ENCODE measurements around the gene NRXN3. TPM values are rescaled to one million over a fixed set of nuclear protein-coding genes. Genes with fewer than 3 reads are reported as not detected.
"Not testable (repeated sequence)": the region's sequence is repeated elsewhere in the genome, so short reads cannot be mapped to it uniquely, and the experiment has no call there.

NRXN3 gene
- total and polyA plus RNA-seq, 2 experiments from 2014 or later: 1.0 to 1.8 TPM

DNA sequence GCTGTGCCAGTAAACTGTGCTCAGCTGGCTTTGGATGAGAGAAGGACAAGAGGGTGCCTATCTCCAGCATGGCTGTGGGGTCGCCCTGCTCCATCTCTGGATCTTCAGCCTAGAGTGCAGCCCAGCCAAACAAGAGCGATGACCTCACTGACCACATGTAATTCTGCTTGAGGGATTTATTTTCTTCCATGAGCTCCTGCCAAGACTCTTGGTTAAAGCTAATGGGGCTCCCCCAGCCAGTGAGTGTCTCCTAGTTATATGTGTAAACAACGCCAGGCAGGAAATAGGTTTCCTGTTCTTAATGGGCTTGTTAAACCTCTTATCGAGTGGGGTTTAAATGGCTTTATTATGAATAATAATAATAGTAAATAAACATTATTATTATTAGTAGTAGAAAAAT, 397.2 kb downstream of the NRXN3 start:
- Histone ChIP-seq H3K27me3 (ENCODE audit: insufficient read depth) (no peaks in the 10 kb centered on the region), H4K20me1 (replicated peaks; ENCODE audit: insufficient read depth) (no peaks in the 10 kb centered on the region), H3K79me2 (replicated peaks; ENCODE audit: insufficient read depth) (no peaks in the 10 kb centered on the region), H3K9me2 (ENCODE audit: insufficient read depth) (no peaks in the 10 kb centered on the region), H3F3A (replicated peaks; ENCODE audit: low read depth) (no peaks in the 10 kb centered on the region), H3K36me3 (ENCODE audit: insufficient read depth) (no peaks in the 10 kb centered on the region), H2AFZ (no peak overlapping the region), H3K4me3 (no peak overlapping the region), H3K4me1 (ENCODE audit: insufficient read depth) (peaks cover 11% of the 10 kb centered on the region), H3K27ac (ENCODE audit: low read depth) (no peak overlapping the region), H3K4me2 (no peak overlapping the region)
- no peak overlapping the region for H3K4me3 Mint-ChIP-seq
- DNase-seq (ENCODE audit: low spot score) (no peak), ATAC-seq (no peak)
- H3K27me3 Mint-ChIP-seq (ENCODE audit: insufficient read depth, low read depth, poor library complexity): no peaks in the 10 kb centered on the region
- no peak overlapping the region; the same call in 1 of the 2 replicates for H3K27ac Mint-ChIP-seq
- H3K9me3 Mint-ChIP-seq: peaks cover 1% of the 10 kb centered on the region; the same call in 1 of the 3 replicates
- H3K4me1 Mint-ChIP-seq: peaks cover 14% of the 10 kb centered on the region
- TF ChIP-seq, protein P1, sequence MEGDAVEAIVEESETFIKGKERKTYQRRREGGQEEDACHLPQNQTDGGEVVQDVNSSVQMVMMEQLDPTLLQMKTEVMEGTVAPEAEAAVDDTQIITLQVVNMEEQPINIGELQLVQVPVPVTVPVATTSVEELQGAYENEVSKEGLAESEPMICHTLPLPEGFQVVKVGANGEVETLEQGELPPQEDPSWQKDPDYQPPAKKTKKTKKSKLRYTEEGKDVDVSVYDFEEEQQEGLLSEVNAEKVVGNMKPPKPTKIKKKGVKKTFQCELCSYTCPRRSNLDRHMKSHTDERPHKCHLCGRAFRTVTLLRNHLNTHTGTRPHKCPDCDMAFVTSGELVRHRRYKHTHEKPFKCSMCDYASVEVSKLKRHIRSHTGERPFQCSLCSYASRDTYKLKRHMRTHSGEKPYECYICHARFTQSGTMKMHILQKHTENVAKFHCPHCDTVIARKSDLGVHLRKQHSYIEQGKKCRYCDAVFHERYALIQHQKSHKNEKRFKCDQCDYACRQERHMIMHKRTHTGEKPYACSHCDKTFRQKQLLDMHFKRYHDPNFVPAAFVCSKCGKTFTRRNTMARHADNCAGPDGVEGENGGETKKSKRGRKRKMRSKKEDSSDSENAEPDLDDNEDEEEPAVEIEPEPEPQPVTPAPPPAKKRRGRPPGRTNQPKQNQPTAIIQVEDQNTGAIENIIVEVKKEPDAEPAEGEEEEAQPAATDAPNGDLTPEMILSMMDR (conservative IDR thresholded peaks at IDR 0.05; ENCODE audit: low read depth in 2 of 2): no peak
- TF ChIP-seq, protein P2, sequence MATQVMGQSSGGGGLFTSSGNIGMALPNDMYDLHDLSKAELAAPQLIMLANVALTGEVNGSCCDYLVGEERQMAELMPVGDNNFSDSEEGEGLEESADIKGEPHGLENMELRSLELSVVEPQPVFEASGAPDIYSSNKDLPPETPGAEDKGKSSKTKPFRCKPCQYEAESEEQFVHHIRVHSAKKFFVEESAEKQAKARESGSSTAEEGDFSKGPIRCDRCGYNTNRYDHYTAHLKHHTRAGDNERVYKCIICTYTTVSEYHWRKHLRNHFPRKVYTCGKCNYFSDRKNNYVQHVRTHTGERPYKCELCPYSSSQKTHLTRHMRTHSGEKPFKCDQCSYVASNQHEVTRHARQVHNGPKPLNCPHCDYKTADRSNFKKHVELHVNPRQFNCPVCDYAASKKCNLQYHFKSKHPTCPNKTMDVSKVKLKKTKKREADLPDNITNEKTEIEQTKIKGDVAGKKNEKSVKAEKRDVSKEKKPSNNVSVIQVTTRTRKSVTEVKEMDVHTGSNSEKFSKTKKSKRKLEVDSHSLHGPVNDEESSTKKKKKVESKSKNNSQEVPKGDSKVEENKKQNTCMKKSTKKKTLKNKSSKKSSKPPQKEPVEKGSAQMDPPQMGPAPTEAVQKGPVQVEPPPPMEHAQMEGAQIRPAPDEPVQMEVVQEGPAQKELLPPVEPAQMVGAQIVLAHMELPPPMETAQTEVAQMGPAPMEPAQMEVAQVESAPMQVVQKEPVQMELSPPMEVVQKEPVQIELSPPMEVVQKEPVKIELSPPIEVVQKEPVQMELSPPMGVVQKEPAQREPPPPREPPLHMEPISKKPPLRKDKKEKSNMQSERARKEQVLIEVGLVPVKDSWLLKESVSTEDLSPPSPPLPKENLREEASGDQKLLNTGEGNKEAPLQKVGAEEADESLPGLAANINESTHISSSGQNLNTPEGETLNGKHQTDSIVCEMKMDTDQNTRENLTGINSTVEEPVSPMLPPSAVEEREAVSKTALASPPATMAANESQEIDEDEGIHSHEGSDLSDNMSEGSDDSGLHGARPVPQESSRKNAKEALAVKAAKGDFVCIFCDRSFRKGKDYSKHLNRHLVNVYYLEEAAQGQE (IDR thresholded peaks at IDR 0.05; ENCODE audit: unreplicated experiment): no peak
- no peak for TF ChIP-seq NANOG (IDR thresholded peaks at IDR 0.05; ENCODE audit: borderline replicate concordance)
- H3K36me3 Mint-ChIP-seq (ENCODE audit: low read depth): no peaks in the 10 kb centered on the region

DNA sequence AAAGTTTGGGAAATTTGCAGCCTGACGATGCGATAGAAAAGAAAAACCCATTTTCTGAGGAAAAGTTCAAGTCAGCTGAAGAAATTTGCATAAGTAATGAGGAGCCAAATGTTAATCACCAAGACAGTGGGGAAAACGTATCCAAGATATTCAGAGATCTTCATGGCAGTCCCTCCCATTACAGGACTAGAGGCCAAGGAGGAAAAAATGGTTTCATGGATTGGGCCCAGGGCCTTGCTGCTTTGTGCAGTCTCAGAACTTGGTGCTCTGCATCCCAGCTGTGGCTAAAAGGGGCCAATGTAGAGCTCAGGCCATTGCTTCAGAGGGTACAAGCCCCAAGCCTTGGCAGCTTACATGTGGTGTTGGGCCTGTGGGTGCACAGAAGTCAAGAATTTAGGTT, 403.6 kb downstream of the NRXN3 start:
- Mint-ChIP-seq H3K9me3 (peaks cover 33% of the 10 kb centered on the region), H3K36me3 (ENCODE audit: low read depth) (peaks cover 25% of the 10 kb centered on the region; the same call in 2 of the 3 replicates)
- H3K36me3 ChIP-seq (ENCODE audit: insufficient read depth): 0 out of 2 replicates have a peak, but pooled peaks cover 11% of the 10 kb centered on the region
- H3K4me1 ChIP-seq (ENCODE audit: insufficient read depth); H3K4me1 Mint-ChIP-seq; ATAC-seq; H3K4me3 Mint-ChIP-seq; H3K27ac ChIP-seq (ENCODE audit: low read depth); H4K20me1 ChIP-seq (replicated peaks; ENCODE audit: insufficient read depth); H3K4me2 ChIP-seq; H3K79me2 ChIP-seq (replicated peaks; ENCODE audit: insufficient read depth); H3K4me3 ChIP-seq; H3F3A ChIP-seq (replicated peaks; ENCODE audit: low read depth); H3K9me2 ChIP-seq (ENCODE audit: insufficient read depth); H3K27me3 ChIP-seq (ENCODE audit: insufficient read depth); H3K27me3 Mint-ChIP-seq (ENCODE audit: insufficient read depth, low read depth, poor library complexity); H3K27ac Mint-ChIP-seq; DNase-seq (ENCODE audit: low spot score); H2AFZ ChIP-seq: not testable (repeated sequence)

Measured in GM23338 (cell line).